SK-N-SH (cell line): ENCODE results near the gene NCBP2L.

Source experiments
- EP300 ChIP-seq, 2 experiments: IDR thresholded peaks; 2 replicates each; pipeline versions ENCODE4 v1.4.0 to v1.6.1; 2012; ENCODE audit warnings: borderline replicate concordance in 1 of 2, low read depth in 1 of 2, low read length in 1 of 2
- EZH2phosphoT487 ChIP-seq: fragments of 200-600 bp; sonication (generic); IDR thresholded peaks from 2 replicates; pipeline ENCODE4 v1.6.1; 2017; ENCODE audit warnings: low read depth, mixed run types, mild to moderate bottlenecking, antibody characterized with exemption, moderate library complexity, borderline replicate concordance
- JUND ChIP-seq: IDR thresholded peaks from 2 replicates; pipeline ENCODE4 v1.4.0; 2012
- MEF2A ChIP-seq: IDR thresholded peaks from 2 replicates; pipeline ENCODE4 v1.4.0; 2012; ENCODE audit warnings: low read depth, borderline replicate concordance
- POLR2AphosphoS5 ChIP-seq: IDR thresholded peaks from 2 replicates; pipeline ENCODE4 v1.6.1; 2012; ENCODE audit warnings: low read depth, low read length
- RAD21 ChIP-seq: IDR thresholded peaks from 2 replicates; pipeline ENCODE4 v1.6.1; 2012; ENCODE audit warnings: mild to moderate bottlenecking, low read length
- RXRA ChIP-seq: IDR thresholded peaks from 2 replicates; pipeline ENCODE4 v1.4.0; 2012; ENCODE audit warnings: low read depth, mild to moderate bottlenecking, borderline replicate concordance
- YY1 ChIP-seq: IDR thresholded peaks from 2 replicates; pipeline ENCODE4 v1.4.0; 2012; ENCODE audit warnings: low read depth, mild to moderate bottlenecking
- TF ChIP-seq, protein P1 (sequence below): fragments of 200-600 bp; sonication (generic); IDR thresholded peaks from 2 replicates; pipeline ENCODE4 v1.6.1; 2017; ENCODE audit warnings: antibody characterized with exemption, mild to moderate bottlenecking, moderate library complexity
- TF ChIP-seq, protein P2 (sequence below): IDR thresholded peaks from 2 replicates; pipeline ENCODE4 v1.4.0; 2012; ENCODE audit warnings: low read depth, borderline replicate concordance

DNA sequence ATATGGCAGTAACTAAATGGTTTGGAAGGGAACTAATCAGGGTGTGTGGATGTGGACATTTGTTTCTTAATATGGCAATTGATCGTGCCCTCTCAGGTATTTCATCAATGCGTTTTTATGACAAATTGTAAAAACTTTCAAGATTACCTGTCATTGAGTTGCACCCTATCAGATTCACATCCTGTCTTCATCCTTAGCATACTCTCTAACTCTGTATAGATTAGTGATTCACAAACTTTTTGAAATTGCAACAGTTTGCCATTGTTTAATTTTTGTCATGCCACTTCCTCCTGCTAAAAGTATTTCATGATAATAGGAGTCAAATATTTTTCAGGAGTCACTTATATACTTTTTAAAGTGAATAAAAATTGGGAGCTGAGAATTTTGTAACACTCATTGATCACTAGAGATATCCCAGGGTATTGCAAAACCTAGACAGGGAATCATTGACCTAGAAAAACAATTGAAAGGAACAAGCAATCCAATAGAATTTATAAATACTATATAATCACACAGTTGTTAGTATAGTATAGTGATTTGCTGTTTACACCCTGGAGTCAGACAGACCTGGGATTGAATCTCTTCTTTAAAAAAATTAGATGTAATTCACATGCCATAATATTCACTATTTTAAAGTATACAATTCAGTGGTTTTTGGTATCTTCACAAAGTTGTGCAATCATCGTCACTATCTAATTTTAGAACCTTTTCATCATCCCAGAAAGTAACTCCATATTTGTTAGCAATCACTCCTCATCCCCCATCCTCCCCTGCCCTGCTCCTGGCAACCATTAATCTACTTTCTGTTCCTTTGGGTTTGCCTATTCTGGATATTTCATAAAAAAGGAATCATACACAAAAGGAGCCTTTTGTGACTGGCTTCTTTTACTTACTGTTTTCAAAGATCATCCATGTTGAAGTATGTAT, 57.0 kb downstream of the NCBP2L start:
- TF ChIP-seq, protein P1, sequence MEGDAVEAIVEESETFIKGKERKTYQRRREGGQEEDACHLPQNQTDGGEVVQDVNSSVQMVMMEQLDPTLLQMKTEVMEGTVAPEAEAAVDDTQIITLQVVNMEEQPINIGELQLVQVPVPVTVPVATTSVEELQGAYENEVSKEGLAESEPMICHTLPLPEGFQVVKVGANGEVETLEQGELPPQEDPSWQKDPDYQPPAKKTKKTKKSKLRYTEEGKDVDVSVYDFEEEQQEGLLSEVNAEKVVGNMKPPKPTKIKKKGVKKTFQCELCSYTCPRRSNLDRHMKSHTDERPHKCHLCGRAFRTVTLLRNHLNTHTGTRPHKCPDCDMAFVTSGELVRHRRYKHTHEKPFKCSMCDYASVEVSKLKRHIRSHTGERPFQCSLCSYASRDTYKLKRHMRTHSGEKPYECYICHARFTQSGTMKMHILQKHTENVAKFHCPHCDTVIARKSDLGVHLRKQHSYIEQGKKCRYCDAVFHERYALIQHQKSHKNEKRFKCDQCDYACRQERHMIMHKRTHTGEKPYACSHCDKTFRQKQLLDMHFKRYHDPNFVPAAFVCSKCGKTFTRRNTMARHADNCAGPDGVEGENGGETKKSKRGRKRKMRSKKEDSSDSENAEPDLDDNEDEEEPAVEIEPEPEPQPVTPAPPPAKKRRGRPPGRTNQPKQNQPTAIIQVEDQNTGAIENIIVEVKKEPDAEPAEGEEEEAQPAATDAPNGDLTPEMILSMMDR: no peak
- TF ChIP-seq EP300 (IDR thresholded peaks at IDR 0.05; ENCODE audit: borderline replicate concordance in 1 of 2, low read depth in 1 of 2, low read length in 1 of 2): no peak
- TF ChIP-seq POLR2AphosphoS5: no peak
- no peak for TF ChIP-seq MEF2A
- no peak for TF ChIP-seq RAD21
- TF ChIP-seq, protein P2, sequence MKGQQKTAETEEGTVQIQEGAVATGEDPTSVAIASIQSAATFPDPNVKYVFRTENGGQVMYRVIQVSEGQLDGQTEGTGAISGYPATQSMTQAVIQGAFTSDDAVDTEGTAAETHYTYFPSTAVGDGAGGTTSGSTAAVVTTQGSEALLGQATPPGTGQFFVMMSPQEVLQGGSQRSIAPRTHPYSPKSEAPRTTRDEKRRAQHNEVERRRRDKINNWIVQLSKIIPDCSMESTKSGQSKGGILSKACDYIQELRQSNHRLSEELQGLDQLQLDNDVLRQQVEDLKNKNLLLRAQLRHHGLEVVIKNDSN: no peak
- TF ChIP-seq RXRA: no peak
- no peak for TF ChIP-seq EZH2phosphoT487
- TF ChIP-seq JUND: no peak
- TF ChIP-seq YY1: no peak
